ENCODE results near the gene TMEM63C. TPM values are rescaled to one million over a fixed set of nuclear protein-coding genes. Genes with fewer than 3 reads are reported as not detected.

The TMEM63C gene
- total RNA-seq, 1 donor, result 1.4 TPM

DNA sequence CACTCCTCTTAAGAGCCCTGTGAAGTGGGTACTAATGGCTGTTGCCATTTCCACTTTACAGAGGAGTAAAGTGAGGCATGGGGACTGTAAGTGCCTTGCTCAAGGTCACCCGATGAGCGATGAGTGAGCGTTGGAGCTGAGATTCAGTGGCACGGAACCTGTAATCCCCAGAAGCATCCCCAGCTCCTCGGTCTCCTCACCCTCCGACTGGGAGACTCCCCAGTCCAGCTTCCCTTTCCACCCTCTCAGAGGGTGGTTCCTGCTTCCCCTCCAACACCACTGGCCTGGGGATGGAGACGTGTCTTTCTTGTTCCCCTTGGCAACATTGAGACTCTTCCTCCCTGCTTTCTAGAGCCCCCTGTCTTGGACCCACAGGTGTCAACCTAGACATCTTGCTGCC lies 32.6 kb downstream of the TMEM63C start:
- Histone ChIP-seq H3K4me1 (ENCODE audit: insufficient read depth, low read length) (no peaks in the 10 kb centered on the region), H3K4me3 (ENCODE audit: low read length) (no peak overlapping the region), H3K27me3 (ENCODE audit: insufficient read depth, low read length) (no peaks in the 10 kb centered on the region), H3K9me3 (ENCODE audit: low read depth, low read length) (no peaks in the 10 kb centered on the region)

GRCh38 chr14:77217551-77217950 lies 36.0 kb downstream of the TMEM63C start:
- no peaks in the 10 kb centered on the region for H3K9me3 ChIP-seq (ENCODE audit: low read depth, low read length)
- H3K27me3 ChIP-seq (ENCODE audit: insufficient read depth, low read length), result no peaks in the 10 kb centered on the region
- H3K4me3 ChIP-seq (ENCODE audit: low read length), result no peak overlapping the region
- H3K4me1 ChIP-seq (ENCODE audit: insufficient read depth, low read length), result no peaks in the 10 kb centered on the region

DNA sequence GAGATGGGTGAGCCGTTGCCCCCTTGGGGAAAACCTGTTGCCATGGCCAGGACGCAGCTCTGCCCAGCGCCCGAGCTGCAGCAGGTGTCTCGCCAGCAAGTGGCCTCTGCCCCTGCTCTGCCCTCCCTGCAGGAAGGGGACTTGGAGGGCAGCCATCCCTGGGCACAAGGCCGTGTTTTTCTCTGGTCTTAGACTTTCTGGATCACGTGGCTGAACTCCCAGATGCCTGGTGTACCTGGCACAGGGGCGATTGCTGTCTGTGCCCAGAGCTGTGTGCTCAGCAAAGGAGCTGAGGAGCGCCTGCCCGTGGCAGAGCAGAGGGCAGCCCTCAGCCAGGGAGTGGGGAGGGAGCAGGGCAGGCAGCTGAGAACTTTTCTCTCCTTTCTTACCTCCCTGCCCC lies 38.0 kb downstream of the TMEM63C start:
- Histone ChIP-seq H3K4me3 (ENCODE audit: low read length) (no peak overlapping the region), H3K9me3 (ENCODE audit: low read depth, low read length) (no peaks in the 10 kb centered on the region), H3K4me1 (ENCODE audit: insufficient read depth, low read length) (no peaks in the 10 kb centered on the region), H3K27me3 (ENCODE audit: insufficient read depth, low read length) (no peaks in the 10 kb centered on the region)

DNA sequence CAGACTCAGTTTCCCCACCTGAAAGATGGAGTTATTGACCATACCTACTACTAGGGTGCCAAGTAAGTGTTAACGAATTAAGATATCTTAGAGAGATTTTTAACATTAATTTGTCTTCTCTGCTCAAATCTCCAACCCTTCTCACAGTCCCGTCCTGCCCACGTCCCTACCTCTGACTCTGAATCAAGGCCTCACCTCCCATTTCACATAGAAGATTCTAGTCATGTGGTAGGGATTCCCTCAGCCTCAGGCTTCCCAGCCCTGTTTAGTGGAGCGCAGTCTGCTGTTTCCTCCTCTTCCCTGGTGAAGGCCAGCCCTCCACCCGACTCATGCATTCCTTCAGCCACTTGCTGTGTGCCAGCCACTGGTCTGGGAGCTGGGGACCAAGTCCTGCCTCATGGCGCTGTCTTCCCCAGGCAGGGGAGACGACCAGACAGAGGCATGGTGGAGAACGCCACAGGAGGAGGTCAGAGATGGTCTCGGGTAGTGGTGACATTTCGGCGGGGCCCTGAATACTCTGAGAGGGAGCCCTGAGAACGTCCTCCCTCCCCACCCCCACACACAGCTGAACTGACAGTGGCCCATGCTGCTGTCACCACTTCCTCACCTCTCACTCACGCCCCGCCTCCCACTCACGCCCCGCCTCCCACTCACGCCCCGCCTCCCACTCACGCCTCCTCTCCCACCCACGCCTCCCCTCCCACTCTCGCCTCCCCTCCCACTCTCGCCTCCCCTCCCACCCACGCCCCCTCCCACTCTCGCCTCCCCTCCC lies 38.8 kb downstream of the TMEM63C start:
- H3K4me1 ChIP-seq (ENCODE audit: insufficient read depth, low read length), result no peaks in the 10 kb centered on the region
- no peak overlapping the region for H3K4me3 ChIP-seq (ENCODE audit: low read length)
- H3K9me3 ChIP-seq (ENCODE audit: low read depth, low read length), result no peaks in the 10 kb centered on the region
- H3K27me3 ChIP-seq (ENCODE audit: insufficient read depth, low read length), result no peaks in the 10 kb centered on the region

DNA sequence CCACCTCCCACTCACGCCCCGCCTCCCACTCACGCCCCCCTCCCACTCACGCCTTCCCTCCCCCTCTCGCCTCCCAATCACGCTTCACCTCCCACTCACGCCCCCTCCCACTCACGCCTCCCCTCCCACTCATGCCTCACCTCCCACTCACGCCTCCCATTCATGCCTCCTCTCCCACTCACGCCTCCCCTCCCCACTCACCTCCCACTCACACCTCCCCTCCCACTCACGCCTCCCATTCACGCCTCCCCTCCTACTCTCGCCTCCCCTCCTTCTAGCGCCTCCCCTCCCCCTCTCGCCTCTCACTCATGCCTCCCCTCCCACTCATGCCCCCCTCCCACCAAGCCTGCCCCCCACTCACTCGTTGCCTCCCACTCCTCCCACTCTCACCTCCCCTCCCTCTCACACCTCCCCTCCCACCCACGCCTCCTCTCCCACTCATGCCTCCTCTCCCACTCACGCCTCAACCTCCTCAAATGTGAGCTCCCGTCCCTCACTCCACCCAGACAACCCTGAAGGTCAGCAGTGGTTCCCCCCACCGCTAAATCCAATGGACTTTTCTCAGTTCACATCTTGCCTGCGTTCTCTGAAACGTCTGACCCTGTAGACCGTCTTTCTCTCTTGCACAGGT lies 39.8 kb downstream of the TMEM63C start:
- Histone ChIP-seq H3K9me3 (ENCODE audit: low read depth, low read length) (no peaks in the 10 kb centered on the region), H3K27me3 (ENCODE audit: insufficient read depth, low read length) (no peaks in the 10 kb centered on the region), H3K4me3 (ENCODE audit: low read length) (no peak overlapping the region), H3K4me1 (ENCODE audit: insufficient read depth, low read length) (no peaks in the 10 kb centered on the region)

DNA sequence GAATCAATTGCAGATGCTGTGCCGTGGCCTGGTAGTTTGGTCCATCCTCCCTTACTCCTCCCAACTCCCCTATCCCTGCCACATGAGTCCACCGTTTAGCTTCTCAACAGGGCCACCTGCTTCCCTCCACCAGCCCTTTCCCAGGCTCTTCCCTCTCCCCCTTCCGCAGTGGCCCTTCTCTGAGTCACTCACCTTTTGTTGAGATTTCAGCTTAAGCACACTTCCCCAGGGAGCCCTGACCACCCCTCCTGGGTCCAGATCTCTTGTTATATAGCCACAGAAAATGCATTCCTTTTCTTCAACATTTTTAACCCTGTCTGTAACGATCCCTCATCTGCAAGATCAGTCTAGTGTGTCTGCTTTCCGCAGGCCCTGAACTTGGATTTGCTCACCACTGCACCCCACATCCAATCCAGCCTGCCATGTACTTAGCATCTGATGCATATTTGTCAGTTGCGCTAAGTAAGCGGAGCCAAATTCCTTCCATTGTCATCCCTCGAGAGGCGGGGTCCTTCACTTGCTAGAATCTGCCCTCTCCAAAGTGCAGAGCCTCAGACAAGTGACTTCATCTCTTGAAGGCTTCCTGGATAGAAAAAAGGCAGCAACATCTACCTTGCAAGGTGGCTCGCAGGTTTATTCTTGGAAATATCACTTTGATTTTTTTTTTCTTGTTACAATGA lies 41.1 kb downstream of the TMEM63C start:
- Histone ChIP-seq H3K9me3 (ENCODE audit: low read depth, low read length) (no peaks in the 10 kb centered on the region), H3K4me1 (ENCODE audit: insufficient read depth, low read length) (no peaks in the 10 kb centered on the region), H3K4me3 (ENCODE audit: low read length) (no peak overlapping the region), H3K27me3 (ENCODE audit: insufficient read depth, low read length) (no peaks in the 10 kb centered on the region)

DNA sequence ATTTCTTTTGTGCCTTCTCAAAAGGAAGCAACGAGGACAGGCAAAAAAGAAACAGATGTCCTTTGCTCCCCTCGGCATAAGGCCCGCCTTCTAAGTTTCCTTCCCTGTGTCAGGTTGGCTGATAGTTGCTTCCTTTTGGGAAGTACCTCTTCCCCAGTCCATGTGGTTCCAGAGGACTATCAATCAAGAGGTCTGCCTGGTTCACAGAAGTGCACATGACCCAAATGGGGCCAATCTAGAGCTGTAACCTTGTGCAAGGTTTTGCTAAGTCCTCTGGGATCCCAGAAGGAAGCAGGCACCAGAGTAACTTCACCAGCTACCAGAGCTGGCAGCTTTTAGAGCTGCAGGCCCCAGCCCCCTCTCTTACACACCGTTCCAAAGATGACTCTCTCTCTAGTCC lies 42.6 kb downstream of the TMEM63C start:
- no peak overlapping the region for H3K4me3 ChIP-seq (ENCODE audit: low read length)
- H3K9me3 ChIP-seq (ENCODE audit: low read depth, low read length), result no peaks in the 10 kb centered on the region
- no peaks in the 10 kb centered on the region for H3K4me1 ChIP-seq (ENCODE audit: insufficient read depth, low read length)

DNA sequence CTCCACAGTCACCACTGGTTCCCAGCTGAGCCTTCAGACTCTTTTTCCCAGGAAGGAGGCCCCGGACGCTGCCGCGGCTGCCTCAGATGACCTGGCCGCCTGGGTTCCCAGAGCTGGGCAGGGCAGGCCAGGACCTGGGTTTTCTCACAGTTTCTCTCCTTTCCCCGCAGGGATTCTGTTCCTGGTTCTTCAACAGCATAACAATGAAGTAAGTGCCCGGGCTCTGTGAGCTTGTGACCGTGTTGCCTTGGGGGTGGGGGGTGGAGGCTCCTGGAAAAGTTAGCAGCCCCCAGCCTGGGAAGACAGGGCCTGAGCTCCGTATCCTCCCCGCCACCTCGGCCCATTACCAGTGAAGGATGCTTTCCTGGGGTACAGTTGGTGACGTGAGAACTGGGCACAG lies 43.7 kb downstream of the TMEM63C start:
- Histone ChIP-seq H3K9me3 (ENCODE audit: low read depth, low read length) (no peaks in the 10 kb centered on the region), H3K27me3 (ENCODE audit: insufficient read depth, low read length) (no peaks in the 10 kb centered on the region), H3K4me3 (ENCODE audit: low read length) (no peak overlapping the region), H3K4me1 (ENCODE audit: insufficient read depth, low read length) (no peaks in the 10 kb centered on the region)

More for the DNA sequence above, 42.6 kb downstream of the TMEM63C start:
- no peaks in the 10 kb centered on the region for H3K27me3 ChIP-seq (ENCODE audit: insufficient read depth, low read length)

DNA sequence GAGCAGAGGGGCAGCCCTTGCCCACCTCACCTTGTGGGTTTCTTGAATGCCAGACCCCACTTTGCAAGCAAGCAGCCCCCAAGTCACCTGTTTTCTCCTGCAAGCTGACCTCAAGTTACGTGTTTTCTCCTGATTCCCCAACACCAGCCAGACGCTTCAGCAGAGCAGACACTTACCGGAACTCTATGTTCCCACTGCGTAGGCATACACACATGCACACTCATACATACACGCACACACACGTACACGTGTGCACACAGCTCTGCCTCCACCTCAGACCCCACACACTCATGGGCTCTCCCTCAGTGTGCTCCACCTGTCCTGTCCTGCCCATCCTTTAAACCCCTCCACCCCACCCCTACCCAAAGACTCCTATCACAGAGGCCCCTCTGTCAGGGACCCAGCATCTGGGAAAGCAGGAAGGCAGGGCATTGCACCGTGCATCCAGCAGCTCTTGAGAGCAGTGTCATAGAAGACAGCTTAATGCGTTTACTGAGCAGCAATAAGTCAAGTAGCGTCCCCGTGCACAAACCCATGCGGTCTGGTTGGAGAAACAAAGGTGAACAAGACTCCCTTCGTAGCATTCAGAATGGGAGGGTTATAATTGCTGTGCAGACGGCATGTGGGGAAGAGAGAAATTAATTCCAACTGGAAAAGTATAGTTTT lies 44.4 kb downstream of the TMEM63C start:
- no peaks in the 10 kb centered on the region for H3K4me1 ChIP-seq (ENCODE audit: insufficient read depth, low read length)
- no peaks in the 10 kb centered on the region for H3K27me3 ChIP-seq (ENCODE audit: insufficient read depth, low read length)
- no peak overlapping the region for H3K4me3 ChIP-seq (ENCODE audit: low read length)
- no peaks in the 10 kb centered on the region for H3K9me3 ChIP-seq (ENCODE audit: low read depth, low read length)

- Histone ChIP-seq H3K4me3 (ENCODE audit: low read length) (no peak overlapping the region), H3K9me3 (ENCODE audit: low read depth, low read length) (no peaks in the 10 kb centered on the region), H3K27me3 (ENCODE audit: insufficient read depth, low read length) (no peaks in the 10 kb centered on the region), H3K4me1 (ENCODE audit: insufficient read depth, low read length) (no peaks in the 10 kb centered on the region)
Observed at GRCh38 chr14:77228056-77228455, 46.5 kb downstream of the TMEM63C start.

GRCh38 chr14:77230914-77231313 lies 49.3 kb downstream of the TMEM63C start:
- Histone ChIP-seq H3K4me3 (ENCODE audit: low read length) (no peak overlapping the region), H3K27me3 (ENCODE audit: insufficient read depth, low read length) (no peaks in the 10 kb centered on the region), H3K9me3 (ENCODE audit: low read depth, low read length) (no peaks in the 10 kb centered on the region), H3K4me1 (ENCODE audit: insufficient read depth, low read length) (no peaks in the 10 kb centered on the region)

- Histone ChIP-seq H3K9me3 (ENCODE audit: low read depth, low read length) (no peaks in the 10 kb centered on the region), H3K27me3 (ENCODE audit: insufficient read depth, low read length) (no peaks in the 10 kb centered on the region), H3K4me1 (ENCODE audit: insufficient read depth, low read length) (no peaks in the 10 kb centered on the region), H3K4me3 (ENCODE audit: low read length) (no peak overlapping the region)
Observed at GRCh38 chr14:77231721-77232120, 50.1 kb downstream of the TMEM63C start.

GRCh38 chr14:77236814-77237213 lies 55.2 kb downstream of the TMEM63C start:
- Histone ChIP-seq H3K27me3 (ENCODE audit: insufficient read depth, low read length) (no peaks in the 10 kb centered on the region), H3K4me1 (ENCODE audit: insufficient read depth, low read length) (no peaks in the 10 kb centered on the region)

DNA sequence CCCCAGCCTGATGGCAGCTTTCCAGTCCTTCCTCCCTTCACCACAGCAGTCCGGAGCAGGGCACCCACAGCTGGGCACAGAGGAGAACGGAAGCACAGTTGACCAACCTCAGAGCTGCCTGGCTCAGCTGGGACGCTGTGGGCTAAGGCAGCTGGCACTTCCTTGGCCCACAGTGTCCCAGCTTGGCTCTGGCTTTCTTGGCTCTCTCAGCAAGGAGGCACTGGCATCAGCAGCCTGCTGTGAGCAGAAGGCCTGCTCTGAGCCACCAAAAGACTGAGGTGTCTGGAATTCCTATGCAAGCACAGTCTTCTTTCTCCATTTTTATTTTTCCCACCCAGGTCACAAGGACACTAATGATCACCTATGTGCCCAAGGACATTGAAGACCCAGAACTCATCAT lies 56.8 kb downstream of the TMEM63C start:
- no peak overlapping the region for H3K4me3 ChIP-seq (ENCODE audit: low read length)
- peaks cover 4% of the 10 kb centered on the region for H3K4me1 ChIP-seq (ENCODE audit: insufficient read depth, low read length)
- no peaks in the 10 kb centered on the region for H3K9me3 ChIP-seq (ENCODE audit: low read depth, low read length)
- H3K27me3 ChIP-seq (ENCODE audit: insufficient read depth, low read length), result no peaks in the 10 kb centered on the region

More at GRCh38 chr14:77236814-77237213, 55.2 kb downstream of the TMEM63C start:
- Histone ChIP-seq H3K4me3 (ENCODE audit: low read length) (no peak overlapping the region), H3K9me3 (ENCODE audit: low read depth, low read length) (no peaks in the 10 kb centered on the region)

GRCh38 chr14:77238996-77239395 lies 57.4 kb downstream of the TMEM63C start:
- H3K4me1 ChIP-seq (ENCODE audit: insufficient read depth, low read length), result peaks cover 4% of the 10 kb centered on the region
- no peaks in the 10 kb centered on the region for H3K9me3 ChIP-seq (ENCODE audit: low read depth, low read length)
- H3K4me3 ChIP-seq (ENCODE audit: low read length), result no peak overlapping the region
- no peaks in the 10 kb centered on the region for H3K27me3 ChIP-seq (ENCODE audit: insufficient read depth, low read length)

Data from mononuclear cell (primary cell).